Renal pelvis (tissue), 4 donors: Measurements from ENCODE around the gene ABLIM2. TPM values are rescaled to one million over a fixed set of nuclear protein-coding genes. Genes with fewer than 3 reads are reported as not detected.

Experiments used
- DNase-seq: peaks from one replicate; pipeline ENCODE4 v3.0.0-alpha.2; 2013
- polyA plus RNA-seq, 3 donors: library from polyadenylated mRNA; unstranded; fragments of 120-200 nt; gene quantifications; one replicate each; pipeline ENCODE4 v1.2.1, GENCODE V29; 2013; ENCODE audit not compliant: insufficient read length in 3 of 3

ABLIM2 gene
- polyA plus RNA-seq, 3 donors = 6.1 to 8.6 (median 7.3) TPM

DNA sequence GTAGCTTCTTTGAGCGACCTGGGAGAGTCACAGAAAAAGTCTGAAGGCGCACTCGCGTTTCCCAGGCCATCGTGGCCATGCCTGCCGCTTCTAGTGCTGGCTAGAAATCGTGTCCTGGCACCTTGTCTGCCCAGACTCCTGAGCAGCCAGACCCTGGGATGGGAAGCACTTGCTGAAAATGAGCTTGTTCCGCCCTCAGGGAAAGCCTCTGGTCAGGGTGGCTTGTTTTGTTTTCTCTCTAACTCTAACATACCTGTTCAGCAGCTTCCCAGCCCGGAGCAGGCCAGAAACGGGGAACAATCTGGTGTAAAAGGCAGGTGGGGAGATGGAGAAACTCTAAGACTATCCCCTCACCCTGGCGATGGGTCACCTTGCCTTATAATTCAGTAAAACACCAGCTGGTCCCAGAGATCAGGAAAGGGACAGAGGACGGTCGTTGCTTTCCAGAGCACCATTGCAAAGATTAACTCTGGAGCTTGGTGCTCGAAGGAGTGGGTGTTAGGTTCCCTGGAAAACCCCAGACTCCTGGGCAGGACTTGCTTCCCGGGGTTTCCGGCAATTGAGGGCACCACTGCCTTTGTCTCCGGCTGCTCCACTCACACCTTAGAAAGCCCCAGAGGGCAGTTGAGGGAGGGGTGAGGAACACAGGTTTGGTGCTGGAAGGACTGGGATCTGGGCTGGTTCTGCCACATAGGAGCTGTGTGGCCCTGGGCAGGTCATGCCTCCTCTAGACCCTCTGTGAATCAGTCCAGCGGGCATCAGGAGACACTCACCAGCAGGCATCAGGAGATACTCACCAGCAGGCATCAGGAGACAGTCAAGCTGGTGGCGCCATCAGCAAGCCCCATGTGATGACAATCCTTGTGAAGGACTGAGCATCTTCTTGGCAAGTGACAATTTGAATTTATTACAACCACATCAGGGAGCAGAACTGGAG, 36.0 kb upstream of the ABLIM2 start:
- DNase-seq = no peak

DNA sequence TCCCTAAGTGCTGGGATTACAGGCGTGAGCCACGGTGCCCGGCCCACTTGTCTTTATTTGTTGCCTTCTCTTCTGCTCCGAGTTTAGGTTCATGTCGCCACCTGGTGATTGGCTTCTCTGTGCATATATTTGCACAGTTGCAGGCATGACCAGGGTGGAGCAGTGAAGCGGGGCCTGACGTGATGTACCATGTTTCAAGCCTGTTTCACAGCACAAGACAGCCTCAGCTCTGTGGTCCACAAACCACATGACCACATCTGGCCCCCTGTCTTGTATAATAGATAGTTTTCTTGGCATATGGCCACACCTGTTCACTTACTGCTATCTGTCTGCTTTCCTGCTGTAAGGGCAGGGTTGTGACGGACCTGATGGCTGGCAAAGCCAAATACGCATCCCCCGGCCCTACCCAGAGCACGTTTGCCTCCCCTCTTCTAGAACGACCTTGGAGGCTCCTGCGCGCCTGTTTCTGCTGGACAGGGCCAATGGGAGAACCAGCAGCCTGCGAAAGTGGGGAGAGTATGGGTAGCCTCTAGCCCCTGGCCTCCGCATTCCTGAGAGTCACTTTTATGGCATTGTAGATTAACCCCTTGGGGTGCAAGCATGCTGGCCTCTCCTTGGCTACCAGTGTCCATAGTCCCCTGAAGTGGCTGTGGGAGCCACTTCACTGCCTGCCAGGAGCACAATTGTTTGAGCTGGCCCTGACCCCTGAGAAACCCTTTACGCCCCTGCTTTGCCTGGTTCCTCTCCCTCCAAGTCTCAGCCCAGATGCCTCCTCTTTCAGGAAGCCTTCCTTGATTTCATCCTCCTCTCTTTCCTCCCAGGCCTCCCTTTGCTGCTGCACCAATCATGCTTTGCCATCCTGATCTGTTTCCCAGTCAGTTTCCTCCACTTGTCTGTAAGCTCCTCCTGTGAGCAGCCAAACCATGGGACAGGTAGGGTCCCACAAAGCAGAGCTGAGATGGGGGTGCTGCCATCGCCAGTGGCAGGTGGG, 34.4 kb upstream of the ABLIM2 start:
- no peak for DNase-seq

DNA sequence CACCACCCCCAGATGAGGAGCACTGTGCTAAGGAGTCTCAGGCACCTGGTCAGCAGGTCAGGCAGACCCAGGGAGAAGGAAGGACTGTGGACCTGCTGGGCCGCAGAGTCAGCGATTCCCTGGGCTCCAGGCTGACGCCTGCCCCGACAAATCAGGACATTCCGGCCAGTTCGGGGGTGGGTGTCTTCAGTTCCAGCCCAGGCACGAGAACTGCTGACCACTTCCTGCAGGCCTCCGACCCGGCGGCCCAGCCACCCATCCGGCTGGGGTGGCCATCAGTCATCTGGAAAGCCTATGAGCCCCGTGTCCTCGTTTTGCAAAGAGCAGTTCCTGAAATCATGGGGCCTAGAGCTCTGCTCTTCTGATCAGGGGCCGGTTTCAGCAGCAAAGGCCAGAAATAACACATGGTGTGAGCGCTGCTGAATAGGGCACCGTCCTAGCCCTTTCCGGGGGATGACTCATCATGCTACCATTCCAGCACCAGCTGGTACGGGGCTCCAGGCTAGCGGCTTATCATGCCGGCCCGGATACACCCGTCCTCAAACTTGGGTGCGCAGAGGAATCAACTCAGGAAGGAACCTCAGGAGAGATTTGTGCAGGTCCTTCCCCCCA, 32.6 kb upstream of the ABLIM2 start:
- no peak for DNase-seq

DNA sequence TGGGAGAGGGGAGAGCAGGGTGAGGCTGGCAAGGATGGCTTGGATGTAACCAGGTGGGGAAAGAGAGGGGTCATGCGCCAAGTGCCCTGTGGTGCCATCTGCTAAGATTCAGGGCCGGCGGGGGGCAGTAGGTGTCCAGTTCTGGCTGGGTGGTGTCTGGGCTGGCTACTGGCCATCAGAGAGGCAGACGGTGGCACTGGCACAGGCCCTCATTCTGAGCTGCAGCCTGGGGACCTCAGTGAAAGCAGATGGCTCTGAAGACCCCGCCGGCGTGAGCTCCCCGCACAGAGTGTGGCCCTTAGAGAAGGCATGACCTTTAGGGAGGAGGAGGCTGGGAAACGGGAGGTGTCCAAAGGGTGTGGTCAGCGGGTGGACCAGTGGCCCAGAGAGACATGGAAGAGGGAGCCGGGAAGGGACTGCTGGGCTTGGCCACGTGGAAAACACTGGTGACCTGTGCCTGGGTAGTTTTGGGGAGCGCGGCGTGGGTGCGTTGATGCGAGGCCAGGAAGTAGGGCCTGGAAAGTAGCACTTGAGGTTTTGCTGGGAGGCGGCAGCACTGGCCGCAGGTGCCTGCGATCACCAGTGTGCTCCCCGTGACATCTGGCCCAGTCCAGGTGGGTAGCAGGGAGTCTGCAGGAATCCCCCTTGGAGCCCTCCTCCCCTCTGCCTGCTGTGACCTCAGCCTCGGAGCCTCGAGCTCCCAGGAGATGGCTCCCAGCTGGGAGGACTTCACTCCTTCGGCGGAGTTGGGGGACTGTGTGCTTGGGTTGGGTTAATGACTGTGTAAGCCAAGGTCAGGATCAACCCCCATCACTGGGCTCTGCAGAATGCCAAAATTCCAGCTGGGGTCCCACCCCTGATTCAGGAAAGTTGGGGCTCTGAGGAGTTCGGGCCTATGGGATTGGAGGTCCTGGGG, 31.2 kb upstream of the ABLIM2 start:
- no peak for DNase-seq

DNA sequence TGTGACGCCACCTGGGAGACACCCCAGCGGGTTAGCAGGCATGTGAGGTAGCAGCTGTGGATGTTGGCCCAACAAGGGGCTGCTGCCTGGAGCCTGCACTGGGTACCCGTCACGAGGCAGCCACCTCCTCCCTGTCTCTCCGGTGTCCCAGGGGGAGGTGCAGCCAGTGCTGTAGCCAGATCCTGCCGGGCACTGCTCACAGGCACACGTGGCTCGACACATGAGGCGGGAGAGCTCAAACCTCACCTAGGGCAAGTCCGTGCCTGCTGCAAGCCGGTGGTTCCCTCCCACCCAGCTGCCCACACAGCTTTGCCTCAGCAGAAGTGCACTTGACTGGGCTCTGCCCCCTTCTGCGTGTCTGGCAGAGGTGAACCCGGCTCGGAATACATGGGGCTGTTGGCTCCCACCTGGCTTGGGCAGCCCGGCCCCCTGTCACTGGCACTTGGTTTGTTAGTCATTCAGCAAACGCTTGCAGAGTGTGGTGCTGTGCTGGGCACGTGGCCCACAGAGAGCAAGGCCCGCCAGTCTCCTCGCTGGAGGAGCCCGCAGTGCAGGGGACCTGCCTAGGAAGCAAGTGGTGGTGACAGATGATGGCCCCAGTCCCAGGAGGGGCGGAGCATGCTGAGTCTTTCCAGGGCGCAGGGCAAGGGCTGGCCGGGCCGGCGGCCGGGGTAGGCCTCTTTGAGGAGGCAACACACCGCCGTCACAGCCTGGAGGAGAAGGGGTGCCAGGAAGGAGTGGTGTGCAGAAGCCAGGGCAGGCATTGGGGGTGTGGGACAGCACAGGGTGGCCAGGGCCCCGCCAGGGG, 30.3 kb upstream of the ABLIM2 start:
- no peak for DNase-seq

DNA sequence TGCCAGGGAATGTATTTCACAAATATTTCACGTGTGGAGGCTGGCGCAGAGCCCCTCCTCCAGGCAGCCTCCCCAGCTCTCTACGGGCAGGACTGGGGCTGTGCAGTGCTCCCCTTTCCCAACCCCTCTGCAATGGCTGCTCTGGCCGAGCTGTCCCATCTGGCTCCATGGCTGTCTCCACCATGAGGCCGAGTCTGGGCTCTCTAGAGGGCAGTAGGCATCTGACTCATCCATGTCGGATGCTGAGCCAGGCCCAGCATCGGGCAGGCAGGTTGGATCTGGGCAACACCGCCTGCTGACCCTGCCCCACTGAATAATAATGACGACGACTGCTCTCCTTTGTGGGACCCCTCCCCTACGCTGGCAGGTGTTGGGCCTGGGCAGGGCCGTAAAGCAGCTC, 29.5 kb upstream of the ABLIM2 start:
- no peak for DNase-seq

DNA sequence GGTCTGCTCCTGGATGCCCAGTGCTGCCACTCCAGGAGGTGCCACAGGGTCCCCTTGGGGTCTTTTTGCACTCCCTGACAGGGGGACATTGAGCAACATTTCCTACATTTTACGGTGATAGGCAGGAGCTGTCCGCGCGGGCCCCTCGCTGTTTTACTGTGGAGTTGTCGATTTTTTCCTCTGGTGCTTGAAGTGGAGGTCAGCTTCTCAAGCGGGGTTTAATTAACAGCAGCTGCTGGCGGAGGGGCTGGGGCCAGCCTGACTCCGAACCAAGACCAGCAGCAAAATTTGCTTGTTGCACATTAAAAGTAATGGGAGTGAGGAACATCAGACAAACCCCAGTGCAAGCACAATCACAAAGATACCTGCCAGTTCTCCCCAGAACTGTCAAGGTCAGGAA, 27.3 kb upstream of the ABLIM2 start:
- no peak for DNase-seq

DNA sequence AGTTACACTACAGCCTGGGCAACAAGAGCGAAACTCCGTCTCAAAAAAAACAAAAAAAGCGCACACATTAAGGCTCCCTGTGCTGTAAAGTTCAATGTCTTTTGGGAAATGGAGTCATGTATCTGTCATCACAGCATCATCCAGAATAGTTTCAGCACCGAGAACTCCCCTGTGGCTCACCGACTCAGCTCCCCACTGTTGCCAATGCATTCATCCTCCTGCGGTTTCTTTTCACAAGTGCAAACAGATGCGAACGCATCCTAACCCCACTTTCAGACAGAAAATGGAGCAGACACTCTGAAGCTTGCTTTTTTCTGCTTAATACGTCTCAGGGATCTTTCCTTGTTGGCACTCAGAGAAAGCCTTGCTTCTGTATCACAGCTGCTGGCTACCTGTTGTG, 26.7 kb upstream of the ABLIM2 start:
- no peak for DNase-seq

DNA sequence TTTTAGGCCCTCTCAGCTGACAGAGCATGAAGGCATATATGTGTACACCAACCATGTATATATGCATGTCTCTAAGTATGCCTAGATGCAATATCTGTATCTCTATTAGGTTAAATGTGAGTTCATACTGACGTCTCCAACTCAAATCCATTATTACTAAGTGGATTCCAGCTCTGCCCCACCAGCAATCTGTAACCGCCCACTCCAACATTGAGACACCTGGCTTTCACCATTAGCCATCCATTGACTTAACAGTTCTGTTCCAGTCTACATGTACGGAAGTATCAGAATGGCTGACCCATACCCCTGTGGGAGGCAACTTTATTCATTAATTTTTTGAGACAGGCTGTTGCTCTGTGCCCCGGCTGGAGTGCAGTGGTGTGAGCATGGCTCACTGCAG, 25.4 kb upstream of the ABLIM2 start:
- no peak for DNase-seq

DNA sequence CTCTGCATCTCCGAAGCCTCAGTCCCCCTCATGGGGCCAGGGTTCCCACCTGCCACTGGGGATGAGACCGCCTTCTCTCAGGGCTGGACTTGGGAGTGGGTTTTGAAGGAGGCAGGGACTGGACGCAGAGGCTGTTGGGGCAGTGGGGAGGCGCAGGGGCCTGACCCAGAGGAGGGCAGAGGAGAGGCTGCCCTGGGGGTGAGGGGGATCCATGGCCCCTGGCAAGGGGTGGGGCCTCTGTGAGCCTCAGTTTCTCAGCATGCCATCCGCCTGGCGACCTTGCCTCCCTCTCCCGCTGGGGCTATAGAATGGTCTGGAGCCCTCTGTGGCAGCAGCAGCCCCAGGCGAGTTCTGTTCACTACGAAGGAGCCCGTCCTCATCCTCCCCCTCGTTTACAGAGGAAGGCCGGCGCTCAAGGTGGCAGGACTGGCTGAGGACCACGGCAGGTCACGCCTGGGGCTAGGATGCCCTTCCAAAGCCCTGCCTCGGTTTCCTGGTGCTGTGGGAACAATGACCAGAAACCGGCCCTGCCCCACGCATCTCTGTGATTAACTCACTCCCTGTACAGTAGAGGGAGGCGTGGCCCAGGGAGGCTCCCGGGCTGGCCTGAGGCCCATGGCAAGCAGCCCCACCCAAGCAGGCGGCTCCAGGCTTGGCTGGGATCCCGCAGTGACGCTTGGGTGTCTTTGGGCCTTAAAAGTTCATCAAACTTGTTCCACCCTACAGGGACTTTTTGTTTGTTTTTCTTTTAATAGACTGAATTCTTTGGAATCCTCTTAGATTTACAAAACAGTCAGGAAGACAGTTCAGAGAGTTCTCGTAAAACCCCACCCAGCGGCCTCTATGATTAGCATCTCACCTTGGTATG, 24.5 kb upstream of the ABLIM2 start:
- DNase-seq = no peak

- no peak for DNase-seq
Measured at GRCh38 chr4:8182294-8182693, 23.7 kb upstream of the ABLIM2 start.

- DNase-seq = no peak
Measured at GRCh38 chr4:8181844-8182243, 23.2 kb upstream of the ABLIM2 start.

GRCh38 chr4:8181119-8181518, 22.5 kb upstream of the ABLIM2 start:
- no peak for DNase-seq

GRCh38 chr4:8180310-8181093, 21.9 kb upstream of the ABLIM2 start:
- DNase-seq = no peak

- DNase-seq = no peak
Measured at GRCh38 chr4:8179771-8180170, 21.2 kb upstream of the ABLIM2 start.

DNA sequence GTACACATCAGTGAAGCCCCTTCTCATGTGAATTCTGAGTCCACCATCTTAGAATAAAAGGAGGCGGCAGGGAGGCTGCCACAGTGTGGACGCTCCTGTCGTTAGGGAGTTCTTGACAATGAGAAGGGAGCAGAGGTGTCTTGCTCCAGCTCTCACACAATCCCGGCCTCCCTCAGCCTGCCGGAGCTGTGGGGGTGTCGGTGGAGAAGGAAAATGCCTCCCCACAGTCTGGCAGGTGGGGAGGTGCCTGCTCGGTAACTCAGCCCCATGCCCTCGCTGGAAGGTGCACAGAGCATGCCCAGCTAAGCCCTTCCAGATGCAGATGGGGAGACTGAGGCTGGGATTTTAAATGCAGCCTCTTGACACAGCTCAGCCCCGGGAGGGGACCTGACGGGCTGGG, 20.5 kb upstream of the ABLIM2 start:
- no peak for DNase-seq

- no peak for DNase-seq
Measured at GRCh38 chr4:8177956-8178355, 19.3 kb upstream of the ABLIM2 start.

DNA sequence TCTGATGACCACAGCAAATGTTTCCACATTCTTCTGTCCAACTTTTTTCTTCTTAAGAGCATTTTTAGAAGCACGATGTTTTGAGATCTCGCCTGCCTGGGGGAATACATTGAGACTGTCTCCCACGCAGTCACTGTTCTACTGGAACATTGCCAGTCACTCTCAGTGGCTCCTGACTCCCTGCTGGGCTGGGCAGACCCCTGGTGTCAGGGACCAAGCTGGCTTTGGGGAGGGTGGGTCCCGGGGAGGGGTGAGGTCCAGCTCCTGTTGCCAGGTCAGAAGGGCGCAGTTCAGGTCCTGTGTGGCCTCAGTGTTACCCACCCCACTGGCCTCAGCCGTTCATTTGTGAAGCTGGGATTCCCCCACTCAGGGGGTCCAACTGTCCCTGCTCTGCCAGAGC, 18.9 kb upstream of the ABLIM2 start:
- DNase-seq = no peak
